Endodermal cell (in vitro differentiated cells): ENCODE results near the gene UTP4. TPM values are rescaled to one million over a fixed set of nuclear protein-coding genes. Genes with fewer than 3 reads are reported as not detected.

Source experiments
- DNase-seq: peaks from one replicate; pipeline ENCODE4 v3.0.0-alpha.2; 2017
- H3K27ac ChIP-seq: 2 replicates; pipeline ENCODE4 v1.5.1; 2013; ENCODE audit warnings: mild to moderate bottlenecking, low read depth, low read length, moderate library complexity
- H3K27me3 ChIP-seq: 2 replicates; pipeline ENCODE4 v1.6.1; 2013; ENCODE audit warnings: mild to moderate bottlenecking, low read length, moderate library complexity; ENCODE audit not compliant: insufficient read depth, control insufficient read depth, poor library complexity, severe bottlenecking
- H3K36me3 ChIP-seq: 2 replicates; pipeline ENCODE4 v1.7.0; 2013; ENCODE audit warnings: mild to moderate bottlenecking, low read length, moderate library complexity; ENCODE audit not compliant: control insufficient read depth, insufficient read depth
- H3K4me1 ChIP-seq: one replicate; pipeline ENCODE4 v1.7.0; 2013; ENCODE audit warnings: low read length; ENCODE audit not compliant: control insufficient read depth, insufficient read depth
- H3K4me3 ChIP-seq: 2 replicates; pipeline ENCODE4 v1.5.1; 2013; ENCODE audit warnings: mild to moderate bottlenecking, low read length, moderate library complexity
- H3K9ac ChIP-seq: 2 replicates; pipeline ENCODE4 v1.6.1; 2013; ENCODE audit warnings: mild to moderate bottlenecking, low read length, moderate library complexity; ENCODE audit not compliant: poor library complexity, severe bottlenecking; ENCODE audit errors: extremely low read depth
- H3K9me3 ChIP-seq: 2 replicates; pipeline ENCODE4 v1.6.1; 2013; ENCODE audit warnings: mild to moderate bottlenecking, low read length, moderate library complexity; ENCODE audit not compliant: control insufficient read depth
- H3K27ac Mint-ChIP-seq: 2 replicates; pipeline ENCODE4 v1.8.0; 2020; ENCODE audit warnings: mixed read lengths
- H3K27me3 Mint-ChIP-seq: 2 replicates; pipeline ENCODE4 v1.8.0; 2021; ENCODE audit warnings: mild to moderate bottlenecking, mixed read lengths; ENCODE audit not compliant: insufficient read depth
- H3K36me3 Mint-ChIP-seq: 2 replicates; pipeline ENCODE4 v1.8.0; 2020; ENCODE audit warnings: low read depth, mixed read lengths
- H3K4me1 Mint-ChIP-seq: 2 replicates; pipeline ENCODE4 v1.8.0; 2020; ENCODE audit warnings: mixed read lengths
- H3K4me3 Mint-ChIP-seq: 2 replicates; pipeline ENCODE4 v1.8.0; 2020; ENCODE audit warnings: mild to moderate bottlenecking, moderate library complexity, mixed read lengths
- H3K9me3 Mint-ChIP-seq: 2 replicates; pipeline ENCODE4 v1.8.0; 2020; ENCODE audit warnings: mild to moderate bottlenecking, mixed read lengths
- WGBS, 2 experiments: methylation state at CpG; one replicate each; pipeline versions ENCODE4 v1.1.5 to v1.1.7; 2013; ENCODE audit warnings: missing lambda C conversion rate in 2 of 2, mixed read lengths in 1 of 2; ENCODE audit not compliant: insufficient coverage in 1 of 2, insufficient read length in 1 of 2; 5-methylcytosine and 5-hydroxymethylcytosine counted together
- total RNA-seq, 2 donors: library from RNA; stranded (reverse); fragmentation: NEBNext Ultra II Directional in 1 of 2; extraction: Animal tissue kit (Norgen Biotek cat#: 25700) in 1 of 2; gene quantifications; 2 replicates in 1 of 2; 3 replicates in 1 of 2; pipeline ENCODE4 v1.2.1, GENCODE V29; 2021
- TF ChIP-seq, protein P1 (sequence below): fragments of 200-600 bp; sonication (generic); conservative IDR thresholded peaks from 2 replicates; pipeline ENCODE4 v1.5.0; 2021; ENCODE audit warnings: antibody characterized with exemption, mild to moderate bottlenecking

UTP4 gene
- total RNA-seq, 2 donors from 2014 or later, result 44.1 to 45.3 TPM

DNA sequence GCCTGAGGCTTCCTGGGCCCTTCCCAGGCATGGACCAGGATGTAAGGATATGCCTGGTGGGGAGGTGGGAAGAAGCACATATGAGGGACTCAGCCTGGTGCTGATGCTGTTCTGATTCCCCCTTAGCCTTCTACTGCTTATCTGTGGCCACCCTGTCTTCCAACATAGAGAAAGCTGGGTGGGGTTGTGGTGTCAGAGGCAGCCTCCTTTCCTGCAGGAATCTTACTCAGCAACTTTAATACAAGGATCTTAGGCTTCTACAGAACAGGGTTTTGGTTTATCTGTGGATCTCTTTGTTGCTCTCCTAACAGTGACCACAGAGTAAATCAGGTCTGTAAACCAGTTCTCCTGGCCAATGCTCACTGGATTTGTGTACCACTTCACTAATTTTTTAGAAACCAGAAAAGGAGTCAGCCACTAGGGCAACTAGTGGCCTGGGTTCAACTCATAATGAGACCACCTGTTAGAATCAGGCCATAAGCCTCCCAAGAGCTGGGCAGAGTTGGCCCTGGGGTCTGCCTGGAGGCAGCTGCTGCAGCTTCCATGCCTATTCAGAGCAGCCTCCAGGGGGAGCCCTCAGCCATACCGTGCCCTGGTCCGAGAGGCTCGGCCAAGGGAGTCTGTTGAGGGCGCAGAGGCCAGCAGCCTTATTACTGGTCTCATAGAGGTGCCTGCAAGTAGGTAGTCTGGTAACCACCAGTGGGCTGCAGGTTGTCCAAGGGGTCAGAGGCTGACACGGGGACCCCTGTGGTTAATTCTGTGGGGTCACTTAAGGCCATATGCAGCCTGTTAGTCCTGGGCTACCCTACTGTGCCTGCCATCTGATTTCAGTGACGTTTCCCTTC lies 19.9 kb upstream of the UTP4 start:
- Mint-ChIP-seq H3K27ac (no peak overlapping the region), H3K4me1 (peaks cover 22% of the 10 kb centered on the region), H3K4me3 (no peak overlapping the region), H3K27me3 (peaks cover 27% of the 10 kb centered on the region), H3K36me3 (peaks cover 35% of the 10 kb centered on the region), H3K9me3 (no peaks in the 10 kb centered on the region)
- H3K4me3 ChIP-seq, result no peak overlapping the region
- WGBS, 2 experiments, result 69 to 70% methylated on average over 6 of the region's 6 CpGs
- H3K36me3 ChIP-seq, result peaks cover 22% of the 10 kb centered on the region
- peaks cover 16% of the 10 kb centered on the region for H3K27me3 ChIP-seq
- H3K9me3 ChIP-seq, result no peaks in the 10 kb centered on the region
- no peak overlapping the region for H3K27ac ChIP-seq
- TF ChIP-seq, protein P1, sequence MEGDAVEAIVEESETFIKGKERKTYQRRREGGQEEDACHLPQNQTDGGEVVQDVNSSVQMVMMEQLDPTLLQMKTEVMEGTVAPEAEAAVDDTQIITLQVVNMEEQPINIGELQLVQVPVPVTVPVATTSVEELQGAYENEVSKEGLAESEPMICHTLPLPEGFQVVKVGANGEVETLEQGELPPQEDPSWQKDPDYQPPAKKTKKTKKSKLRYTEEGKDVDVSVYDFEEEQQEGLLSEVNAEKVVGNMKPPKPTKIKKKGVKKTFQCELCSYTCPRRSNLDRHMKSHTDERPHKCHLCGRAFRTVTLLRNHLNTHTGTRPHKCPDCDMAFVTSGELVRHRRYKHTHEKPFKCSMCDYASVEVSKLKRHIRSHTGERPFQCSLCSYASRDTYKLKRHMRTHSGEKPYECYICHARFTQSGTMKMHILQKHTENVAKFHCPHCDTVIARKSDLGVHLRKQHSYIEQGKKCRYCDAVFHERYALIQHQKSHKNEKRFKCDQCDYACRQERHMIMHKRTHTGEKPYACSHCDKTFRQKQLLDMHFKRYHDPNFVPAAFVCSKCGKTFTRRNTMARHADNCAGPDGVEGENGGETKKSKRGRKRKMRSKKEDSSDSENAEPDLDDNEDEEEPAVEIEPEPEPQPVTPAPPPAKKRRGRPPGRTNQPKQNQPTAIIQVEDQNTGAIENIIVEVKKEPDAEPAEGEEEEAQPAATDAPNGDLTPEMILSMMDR, result peak; percentile 95
- H3K9ac ChIP-seq, result no peak overlapping the region
- peak; percentile 94 for DNase-seq
- H3K4me1 ChIP-seq, result peaks cover 5% of the 10 kb centered on the region

DNA sequence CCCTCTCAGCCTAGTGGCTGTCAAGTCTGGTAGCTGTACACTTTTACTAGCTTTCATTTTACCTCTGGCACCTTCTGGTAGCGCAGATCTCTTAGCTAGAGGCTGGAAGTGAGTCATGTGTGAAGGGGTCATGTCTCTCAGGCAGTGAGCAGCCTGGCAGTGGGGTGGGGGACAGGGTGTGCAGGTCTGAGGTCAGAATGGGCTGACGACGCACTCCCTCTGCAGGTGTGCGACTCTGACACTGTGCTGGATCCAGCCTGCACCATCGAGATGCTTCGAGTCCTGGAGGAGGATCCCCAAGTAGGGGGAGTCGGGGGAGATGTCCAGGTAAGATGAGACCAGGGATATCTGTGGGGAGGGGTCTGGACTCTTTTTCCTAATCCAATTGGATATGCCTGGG lies 19.2 kb upstream of the UTP4 start:
- H3K27me3 Mint-ChIP-seq, result peaks cover 20% of the 10 kb centered on the region
- Histone ChIP-seq H3K4me3 (no peak overlapping the region), H3K36me3 (peaks cover 29% of the 10 kb centered on the region), H3K9ac (no peak overlapping the region), H3K4me1 (peaks cover 5% of the 10 kb centered on the region), H3K27ac (no peak overlapping the region), H3K27me3 (peaks cover 9% of the 10 kb centered on the region), H3K9me3 (no peaks in the 10 kb centered on the region)
- no peak for DNase-seq
- H3K36me3 Mint-ChIP-seq, result peaks cover 42% of the 10 kb centered on the region
- H3K9me3 Mint-ChIP-seq, result no peaks in the 10 kb centered on the region
- peaks cover 18% of the 10 kb centered on the region for H3K4me1 Mint-ChIP-seq
- 95 to 100% methylated on average over 6 to 7 of the region's 7 CpGs for WGBS, 2 experiments
- TF ChIP-seq, protein P1, result no peak
- no peak overlapping the region for H3K27ac Mint-ChIP-seq
- no peak overlapping the region for H3K4me3 Mint-ChIP-seq

DNA sequence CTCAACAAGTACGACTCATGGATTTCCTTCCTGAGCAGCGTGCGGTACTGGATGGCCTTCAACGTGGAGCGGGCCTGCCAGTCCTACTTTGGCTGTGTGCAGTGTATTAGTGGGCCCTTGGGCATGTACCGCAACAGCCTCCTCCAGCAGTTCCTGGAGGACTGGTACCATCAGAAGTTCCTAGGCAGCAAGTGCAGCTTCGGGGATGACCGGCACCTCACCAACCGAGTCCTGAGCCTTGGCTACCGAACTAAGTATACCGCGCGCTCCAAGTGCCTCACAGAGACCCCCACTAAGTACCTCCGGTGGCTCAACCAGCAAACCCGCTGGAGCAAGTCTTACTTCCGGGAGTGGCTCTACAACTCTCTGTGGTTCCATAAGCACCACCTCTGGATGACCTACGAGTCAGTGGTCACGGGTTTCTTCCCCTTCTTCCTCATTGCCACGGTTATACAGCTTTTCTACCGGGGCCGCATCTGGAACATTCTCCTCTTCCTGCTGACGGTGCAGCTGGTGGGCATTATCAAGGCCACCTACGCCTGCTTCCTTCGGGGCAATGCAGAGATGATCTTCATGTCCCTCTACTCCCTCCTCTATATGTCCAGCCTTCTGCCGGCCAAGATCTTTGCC lies 18.0 kb upstream of the UTP4 start:
- Histone ChIP-seq H3K9me3 (no peaks in the 10 kb centered on the region), H3K9ac (no peak overlapping the region), H3K4me3 (no peak overlapping the region), H3K27me3 (no peaks in the 10 kb centered on the region), H3K36me3 (peaks cover 39% of the 10 kb centered on the region), H3K27ac (no peak overlapping the region), H3K4me1 (peaks cover 5% of the 10 kb centered on the region)
- TF ChIP-seq, protein P1, result no peak
- Mint-ChIP-seq H3K36me3 (peaks cover 48% of the 10 kb centered on the region), H3K9me3 (no peaks in the 10 kb centered on the region), H3K4me1 (peaks cover 12% of the 10 kb centered on the region), H3K4me3 (no peak overlapping the region), H3K27me3 (peaks cover 8% of the 10 kb centered on the region), H3K27ac (no peak overlapping the region)
- WGBS, 2 experiments, result 94 to 98% methylated on average over 24 to 25 of the region's 25 CpGs
- DNase-seq, result peak; percentile 44
